Fibroblast of pulmonary artery (primary cell): ENCODE results near the gene RIMS4.

Source experiments
- DNase-seq: peaks from one replicate; pipeline ENCODE4 v3.0.0-alpha.2; 2010; ENCODE audit warnings: low read depth
- H3K4me3 ChIP-seq: replicated peaks from 2 replicates; pipeline ENCODE4 v1.5.1; 2011; ENCODE audit warnings: low read depth, mild to moderate bottlenecking, control low read depth, low read length, moderate library complexity
- CTCF ChIP-seq: IDR thresholded peaks from 2 replicates; pipeline ENCODE4 v1.5.1; 2011; ENCODE audit warnings: mild to moderate bottlenecking, control low read depth, low read length, inconsistent platforms; ENCODE audit errors: missing control alignments

The RIMS4 gene

GRCh38 chr20:44799691-44800090, 10.7 kb downstream of the RIMS4 start:
- no peak for TF ChIP-seq CTCF
- no peak overlapping the region for H3K4me3 ChIP-seq
- DNase-seq: no peak

- no peak for TF ChIP-seq CTCF
- H3K4me3 ChIP-seq: no peak overlapping the region
- no peak for DNase-seq
These were observed 13.4 kb downstream of the RIMS4 start for GRCh38 chr20:44796758-44797457.

DNA sequence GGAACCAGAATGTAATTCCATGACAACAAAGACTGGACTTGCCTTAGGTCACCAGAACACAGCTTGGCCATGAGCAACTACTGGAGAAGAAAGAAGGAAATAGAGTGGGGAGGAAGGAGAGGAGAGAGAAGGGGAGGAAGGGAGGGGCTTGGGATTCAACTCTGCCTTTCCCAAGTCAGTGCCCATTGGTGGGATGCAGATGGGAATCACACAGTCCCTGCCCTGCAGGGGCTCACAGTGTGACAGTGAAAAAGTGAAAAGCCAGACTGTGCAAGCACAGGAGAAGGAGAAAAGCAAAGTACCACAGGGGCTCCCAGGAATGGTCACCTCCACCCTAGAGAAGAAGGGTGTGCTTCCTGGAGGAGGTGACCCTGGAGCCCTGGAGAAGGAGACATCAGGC, 14.0 kb downstream of the RIMS4 start:
- TF ChIP-seq CTCF: no peak
- no peak for DNase-seq
- H3K4me3 ChIP-seq: no peak overlapping the region

GRCh38 chr20:44795836-44796235, 14.5 kb downstream of the RIMS4 start:
- TF ChIP-seq CTCF: no peak
- no peak overlapping the region for H3K4me3 ChIP-seq

GRCh38 chr20:44792796-44793195, 17.6 kb downstream of the RIMS4 start:
- TF ChIP-seq CTCF: no peak

More at GRCh38 chr20:44795836-44796235, 14.5 kb downstream of the RIMS4 start:
- no peak for DNase-seq

GRCh38 chr20:44790638-44791393, 19.5 kb downstream of the RIMS4 start:
- DNase-seq: no peak
- no peak for TF ChIP-seq CTCF
- H3K4me3 ChIP-seq: no peak overlapping the region

More at GRCh38 chr20:44792796-44793195, 17.6 kb downstream of the RIMS4 start:
- no peak for DNase-seq
- H3K4me3 ChIP-seq: no peak overlapping the region
